GM12891 (cell line): ENCODE results near the gene DOCK8.

Source experiments
- DNase-seq: peaks from one replicate; pipeline ENCODE4 v3.0.0; 2011; ENCODE audit warnings: low spot score; ENCODE audit not compliant: insufficient read length
- FAIRE-seq: peaks from 2 replicates; lab custom pipeline; 2011; peaks lifted over from hg19 to GRCh38; lab: Jason Lieb, UNC
- PAX5 ChIP-seq: IDR thresholded peaks from 2 replicates; pipeline ENCODE4 v1.6.1; 2011; ENCODE audit warnings: low read length, moderate library complexity, mild to moderate bottlenecking; ENCODE audit not compliant: insufficient read depth, severe bottlenecking
- POLR2A ChIP-seq: IDR thresholded peaks from 2 replicates; pipeline ENCODE4 v1.6.1; 2011; ENCODE audit warnings: low read depth, low read length, control low read depth
- POLR2AphosphoS5 ChIP-seq: IDR thresholded peaks from 2 replicates; pipeline ENCODE4 v1.6.1; 2011; ENCODE audit warnings: low read depth, low read length, control low read depth
- POU2F2 ChIP-seq: IDR thresholded peaks from 2 replicates; pipeline ENCODE4 v1.6.1; 2011; ENCODE audit warnings: low read depth, mild to moderate bottlenecking, control low read depth, low read length, moderate library complexity
- SPI1 ChIP-seq: IDR thresholded peaks from 2 replicates; pipeline ENCODE4 v1.6.1; 2011; ENCODE audit warnings: low read depth, low read length, control low read depth
- TAF1 ChIP-seq: IDR thresholded peaks from 2 replicates; pipeline ENCODE4 v1.6.1; 2011; ENCODE audit warnings: low read depth, low read length, control low read depth

Gene DOCK8

DNA sequence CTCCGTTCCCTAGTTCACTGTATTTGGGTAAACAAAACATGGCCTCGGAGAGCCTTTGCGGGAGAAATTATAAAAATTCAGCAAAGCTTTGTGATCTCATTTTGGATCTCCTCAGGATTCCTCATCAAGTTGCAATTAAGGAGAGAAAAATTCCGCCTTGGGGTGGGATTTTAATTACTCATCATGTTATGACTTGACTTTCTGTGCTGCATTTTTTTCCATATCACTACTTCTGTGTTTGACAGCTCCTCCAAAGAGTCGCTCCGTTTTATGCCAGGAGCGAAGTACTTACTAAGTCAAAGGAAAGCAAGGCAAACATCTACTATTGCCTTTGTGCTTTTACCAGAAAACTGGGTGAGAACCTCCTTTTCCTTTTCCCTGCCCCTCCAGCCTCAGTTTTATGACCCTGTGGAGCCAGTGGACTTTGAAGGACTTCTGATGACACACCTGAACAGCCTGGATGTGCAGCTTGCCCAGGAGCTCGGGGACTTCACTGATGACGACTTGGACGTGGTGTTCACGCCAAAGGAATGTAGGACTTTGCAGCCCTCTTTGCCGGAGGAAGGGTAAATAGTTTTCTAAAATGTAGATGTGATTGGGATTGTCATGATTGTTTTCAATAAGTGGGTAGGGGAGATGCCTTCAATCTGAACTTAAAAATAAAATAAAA, 71.5 kb downstream of the DOCK8 start:
- TF ChIP-seq POLR2AphosphoS5: no peak
- TF ChIP-seq POU2F2: no peak
- no peak for TF ChIP-seq TAF1
- no peak for TF ChIP-seq SPI1
- TF ChIP-seq PAX5: no peak
- TF ChIP-seq POLR2A: no peak
- no peak for DNase-seq
- FAIRE-seq: no peak

DNA sequence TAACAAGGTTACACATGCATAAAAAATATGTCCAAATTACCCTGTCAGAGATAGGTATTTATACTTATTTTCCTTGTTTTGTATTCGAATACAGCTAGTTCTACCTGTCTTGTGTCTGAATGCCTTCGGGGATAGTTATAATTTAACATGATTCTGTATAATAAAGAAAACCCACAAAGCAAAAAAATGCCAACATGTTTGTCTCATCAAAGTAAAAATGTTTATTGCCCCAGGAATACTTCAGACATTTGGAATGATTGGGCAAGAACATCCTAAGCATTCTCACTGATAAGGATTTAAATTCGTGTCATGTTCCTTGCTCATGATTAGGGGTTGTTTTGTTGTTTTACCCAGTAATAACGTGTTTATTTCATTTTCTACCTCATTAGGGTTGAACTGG, 74.5 kb downstream of the DOCK8 start:
- FAIRE-seq (no peak), DNase-seq (no peak)
- TF ChIP-seq POLR2AphosphoS5: no peak
- TF ChIP-seq POLR2A: no peak
- TF ChIP-seq PAX5: no peak
- TF ChIP-seq SPI1: no peak
- TF ChIP-seq POU2F2: no peak

DNA sequence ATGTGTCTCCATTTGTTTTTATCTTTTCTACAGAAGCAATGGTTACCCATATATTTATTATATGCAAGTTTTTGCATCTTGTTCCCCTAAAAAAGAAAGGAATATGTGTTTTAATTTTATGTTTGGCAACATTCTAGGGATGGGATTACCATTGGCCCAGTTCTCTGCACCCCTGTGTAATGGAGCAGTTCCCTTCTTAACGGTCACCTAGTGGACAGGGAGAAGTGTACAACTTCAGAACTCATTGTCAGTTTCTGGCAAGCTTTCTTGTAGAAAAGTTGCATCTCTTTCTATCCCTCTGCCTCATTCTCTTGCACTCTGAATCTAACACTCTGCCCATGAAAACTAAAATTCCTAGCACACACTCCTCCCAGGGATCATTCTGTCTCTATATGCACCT, 78.2 kb downstream of the DOCK8 start:
- no peak for DNase-seq
- TF ChIP-seq POLR2A (no peak), TAF1 (no peak), POU2F2 (no peak), POLR2AphosphoS5 (no peak), PAX5 (no peak), SPI1 (no peak)
- no peak for FAIRE-seq

- DNase-seq (no peak), FAIRE-seq (no peak)
- TF ChIP-seq POU2F2 (no peak), POLR2A (no peak), POLR2AphosphoS5 (no peak), PAX5 (no peak), TAF1 (no peak), SPI1 (no peak)
Measured at GRCh38 chr9:295576-295975, 80.9 kb downstream of the DOCK8 start.

- FAIRE-seq (no peak), DNase-seq (no peak)
- TF ChIP-seq PAX5 (no peak), POLR2A (no peak), SPI1 (no peak), TAF1 (no peak), POLR2AphosphoS5 (no peak), POU2F2 (no peak)
Measured at GRCh38 chr9:296411-296810, 81.7 kb downstream of the DOCK8 start.

DNA sequence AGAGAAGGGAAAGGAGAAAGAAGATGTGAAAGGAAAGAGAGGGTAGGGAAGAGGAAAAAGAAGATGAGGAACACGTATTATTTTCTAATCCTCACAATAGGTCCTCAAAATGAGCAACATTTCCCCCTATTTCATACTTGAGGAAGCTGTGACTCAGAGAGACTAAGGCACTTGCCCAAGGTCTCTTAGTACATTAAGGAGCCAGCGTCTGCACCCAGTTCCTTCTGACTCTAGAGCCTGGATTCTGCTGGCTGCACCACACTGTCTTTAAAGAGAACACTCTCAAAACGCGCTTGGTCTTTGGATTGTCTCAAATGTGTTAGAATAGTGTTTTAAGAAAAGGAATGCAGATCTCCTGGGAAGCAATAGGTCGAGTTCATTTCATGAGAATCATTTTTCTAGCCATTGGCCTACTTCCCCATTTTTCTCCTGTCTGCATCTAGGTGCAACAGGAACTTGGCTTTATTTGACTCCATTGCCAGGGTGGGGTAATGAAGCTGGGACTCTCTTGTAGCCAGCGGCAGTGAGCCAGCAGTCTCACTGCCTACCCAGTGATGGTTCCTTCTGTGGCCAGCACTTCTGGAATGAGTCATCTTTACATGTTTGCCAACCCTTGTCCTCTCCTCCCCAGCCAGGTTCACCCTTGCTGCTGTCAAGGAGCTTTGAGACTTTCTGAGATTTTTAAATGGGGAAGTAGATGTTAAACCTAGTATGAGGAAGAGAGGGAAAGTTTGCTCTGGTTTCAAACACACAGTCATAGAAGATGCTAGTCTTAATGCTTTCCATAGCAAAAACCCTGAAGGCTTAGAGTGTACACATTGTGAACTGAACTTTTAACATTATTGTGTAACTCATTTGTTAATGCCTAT, 82.7 kb downstream of the DOCK8 start:
- TF ChIP-seq PAX5 (no peak), SPI1 (peak; percentile 74)
- FAIRE-seq (peak; percentile 96), DNase-seq (peak; percentile 19)

DNA sequence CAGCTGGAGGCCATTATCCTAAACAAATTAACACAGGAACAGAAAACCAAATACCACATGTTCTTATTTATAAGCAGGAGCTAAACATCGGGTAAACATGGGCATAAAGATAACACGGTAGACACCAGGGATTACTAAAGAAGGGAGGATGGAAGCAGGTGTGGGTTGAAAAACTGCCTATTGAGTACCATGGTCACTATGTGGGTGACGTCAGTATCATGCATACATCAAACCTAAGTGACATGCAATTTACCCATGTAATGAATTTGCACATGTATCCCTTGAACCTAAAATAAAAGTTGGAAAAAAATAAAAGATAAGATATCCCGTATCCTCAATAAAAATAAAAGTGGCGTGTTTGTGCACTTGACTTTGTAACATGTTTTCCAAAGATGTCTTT, 88.8 kb downstream of the DOCK8 start:
- no peak for TF ChIP-seq SPI1
- TF ChIP-seq POU2F2: no peak
- TF ChIP-seq POLR2AphosphoS5: no peak
- TF ChIP-seq POLR2A: no peak
- no peak for TF ChIP-seq TAF1
- TF ChIP-seq PAX5: no peak
- FAIRE-seq (no peak), DNase-seq (no peak)

- TF ChIP-seq SPI1 (no peak), POLR2A (no peak), TAF1 (no peak), POLR2AphosphoS5 (no peak), POU2F2 (no peak), PAX5 (no peak)
- DNase-seq: no peak
- no peak for FAIRE-seq
Measured at GRCh38 chr9:304106-304505, 89.4 kb downstream of the DOCK8 start.

GRCh38 chr9:304519-305185, 90.0 kb downstream of the DOCK8 start:
- TF ChIP-seq POLR2A (no peak), SPI1 (no peak), PAX5 (no peak), TAF1 (no peak), POU2F2 (no peak), POLR2AphosphoS5 (no peak)
- no peak for DNase-seq

GRCh38 chr9:306907-307306, 92.2 kb downstream of the DOCK8 start:
- peak; percentile 45 for FAIRE-seq
- DNase-seq: no peak
- TF ChIP-seq POLR2A: no peak
- TF ChIP-seq TAF1: no peak
- TF ChIP-seq POLR2AphosphoS5: no peak
- no peak for TF ChIP-seq SPI1

More at GRCh38 chr9:304519-305185, 90.0 kb downstream of the DOCK8 start:
- no peak for FAIRE-seq

GRCh38 chr9:311841-312240, 97.2 kb downstream of the DOCK8 start:
- no peak for FAIRE-seq
- DNase-seq: no peak
- no peak for TF ChIP-seq POLR2AphosphoS5
- TF ChIP-seq POU2F2: no peak
- TF ChIP-seq SPI1: no peak
- no peak for TF ChIP-seq TAF1
- TF ChIP-seq POLR2A: no peak
- TF ChIP-seq PAX5: no peak
